Tibial nerve (tissue), 4 donors: Measurements from ENCODE around the gene ZNF541.

Source experiments
- EP300 ChIP-seq, 2 donors: sonication (generic); formaldehyde crosslinking; IDR thresholded peaks; one replicate each; pipeline ENCODE4 v1.6.1; 2017; ENCODE audit warnings: antibody characterized with exemption in 2 of 2, mild to moderate bottlenecking in 1 of 2
- POLR2A ChIP-seq, 2 donors: fragments of 450-650 bp; IDR thresholded peaks; one replicate each; pipeline ENCODE4 v1.6.1; 2017; ENCODE audit warnings: antibody characterized with exemption in 2 of 2, mild to moderate bottlenecking in 2 of 2, moderate library complexity in 2 of 2
- TF ChIP-seq, protein P1 (sequence below), 5 experiments: fragments of 200-600 bp in 3 of 5; fragments of 450-650 bp in 2 of 5; sonication (generic) in 3 of 5; IDR thresholded peaks; one replicate each; pipeline ENCODE4 v1.5.1; 2016 to 2019; ENCODE audit warnings: antibody characterized with exemption in 5 of 5, mild to moderate bottlenecking in 3 of 5, moderate library complexity in 2 of 5

DNA sequence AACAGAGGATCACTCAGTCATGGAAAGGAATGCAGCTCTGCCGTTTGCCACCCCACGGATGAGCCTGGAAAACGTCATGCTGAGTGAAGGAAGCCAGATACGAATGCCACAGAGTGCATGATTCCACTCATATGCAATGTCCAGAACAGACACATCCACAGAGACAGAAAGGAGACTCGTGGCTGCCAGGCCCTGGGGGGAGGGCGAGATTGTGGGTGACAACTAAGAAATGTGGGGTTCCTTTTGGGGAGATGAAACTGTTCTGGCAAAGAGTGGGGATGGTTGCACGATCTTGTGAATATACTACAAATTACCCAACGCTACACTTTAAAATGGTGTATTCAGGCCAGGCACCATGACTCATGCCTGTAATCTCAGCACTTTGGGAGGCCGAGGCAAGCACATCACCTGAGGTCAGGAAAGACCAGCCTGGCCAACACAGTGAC, 30.9 kb downstream of the ZNF541 start:
- TF ChIP-seq, protein P1, sequence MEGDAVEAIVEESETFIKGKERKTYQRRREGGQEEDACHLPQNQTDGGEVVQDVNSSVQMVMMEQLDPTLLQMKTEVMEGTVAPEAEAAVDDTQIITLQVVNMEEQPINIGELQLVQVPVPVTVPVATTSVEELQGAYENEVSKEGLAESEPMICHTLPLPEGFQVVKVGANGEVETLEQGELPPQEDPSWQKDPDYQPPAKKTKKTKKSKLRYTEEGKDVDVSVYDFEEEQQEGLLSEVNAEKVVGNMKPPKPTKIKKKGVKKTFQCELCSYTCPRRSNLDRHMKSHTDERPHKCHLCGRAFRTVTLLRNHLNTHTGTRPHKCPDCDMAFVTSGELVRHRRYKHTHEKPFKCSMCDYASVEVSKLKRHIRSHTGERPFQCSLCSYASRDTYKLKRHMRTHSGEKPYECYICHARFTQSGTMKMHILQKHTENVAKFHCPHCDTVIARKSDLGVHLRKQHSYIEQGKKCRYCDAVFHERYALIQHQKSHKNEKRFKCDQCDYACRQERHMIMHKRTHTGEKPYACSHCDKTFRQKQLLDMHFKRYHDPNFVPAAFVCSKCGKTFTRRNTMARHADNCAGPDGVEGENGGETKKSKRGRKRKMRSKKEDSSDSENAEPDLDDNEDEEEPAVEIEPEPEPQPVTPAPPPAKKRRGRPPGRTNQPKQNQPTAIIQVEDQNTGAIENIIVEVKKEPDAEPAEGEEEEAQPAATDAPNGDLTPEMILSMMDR (IDR thresholded peaks at IDR 0.05): no peak
- TF ChIP-seq POLR2A (IDR thresholded peaks at IDR 0.05): no peak
- TF ChIP-seq EP300 (IDR thresholded peaks at IDR 0.05): no peak
